Measurements from ENCODE around the gene MCCC1.

DNA sequence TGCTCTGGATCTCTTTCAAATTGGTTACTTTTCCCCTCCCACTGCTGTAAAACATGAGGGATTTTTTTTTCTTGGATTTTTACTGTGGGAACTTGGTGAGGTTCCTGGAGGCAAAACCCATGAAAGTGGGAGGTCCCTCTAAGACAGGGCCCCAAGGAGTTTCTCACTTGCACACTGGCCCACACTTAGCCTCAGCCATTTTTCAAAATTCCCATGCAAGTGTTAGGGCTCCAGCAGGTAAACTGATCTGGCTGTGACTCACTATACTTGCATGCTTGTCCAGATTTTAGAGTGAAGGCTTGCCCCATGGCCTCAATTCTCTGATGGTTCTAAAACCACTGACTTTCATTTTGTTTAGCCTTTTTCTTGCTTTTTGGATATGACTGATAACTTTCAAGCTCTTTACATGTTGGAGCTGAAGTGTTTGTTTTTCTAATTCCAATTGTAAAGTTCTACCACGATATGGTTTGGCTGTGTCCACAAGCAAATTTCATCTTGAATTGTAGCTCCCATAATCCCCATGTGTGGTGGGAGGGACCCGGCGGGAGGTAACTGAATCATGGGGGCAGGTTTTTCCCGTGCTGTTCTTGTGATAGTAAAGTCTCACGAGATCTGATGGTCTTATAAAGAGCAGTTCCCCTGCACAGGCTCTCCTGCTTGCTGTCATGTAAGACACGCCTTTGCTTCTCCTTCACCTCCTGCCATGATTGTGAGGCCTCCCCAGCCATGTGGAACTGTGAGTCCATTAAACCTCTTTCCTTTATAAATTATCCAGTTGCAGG lies 37.7 kb downstream of the MCCC1 start:
- no peak for TF ChIP-seq POLR2A (IDR thresholded peaks at IDR 0.05)
- TF ChIP-seq, protein P1, sequence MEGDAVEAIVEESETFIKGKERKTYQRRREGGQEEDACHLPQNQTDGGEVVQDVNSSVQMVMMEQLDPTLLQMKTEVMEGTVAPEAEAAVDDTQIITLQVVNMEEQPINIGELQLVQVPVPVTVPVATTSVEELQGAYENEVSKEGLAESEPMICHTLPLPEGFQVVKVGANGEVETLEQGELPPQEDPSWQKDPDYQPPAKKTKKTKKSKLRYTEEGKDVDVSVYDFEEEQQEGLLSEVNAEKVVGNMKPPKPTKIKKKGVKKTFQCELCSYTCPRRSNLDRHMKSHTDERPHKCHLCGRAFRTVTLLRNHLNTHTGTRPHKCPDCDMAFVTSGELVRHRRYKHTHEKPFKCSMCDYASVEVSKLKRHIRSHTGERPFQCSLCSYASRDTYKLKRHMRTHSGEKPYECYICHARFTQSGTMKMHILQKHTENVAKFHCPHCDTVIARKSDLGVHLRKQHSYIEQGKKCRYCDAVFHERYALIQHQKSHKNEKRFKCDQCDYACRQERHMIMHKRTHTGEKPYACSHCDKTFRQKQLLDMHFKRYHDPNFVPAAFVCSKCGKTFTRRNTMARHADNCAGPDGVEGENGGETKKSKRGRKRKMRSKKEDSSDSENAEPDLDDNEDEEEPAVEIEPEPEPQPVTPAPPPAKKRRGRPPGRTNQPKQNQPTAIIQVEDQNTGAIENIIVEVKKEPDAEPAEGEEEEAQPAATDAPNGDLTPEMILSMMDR (IDR thresholded peaks at IDR 0.05): no peak
